NT2/D1 (cell line): Measurements from ENCODE around the gene TGFB2.
"Not testable (repeated sequence)": the region's sequence is repeated elsewhere in the genome, so short reads cannot be mapped to it uniquely, and the experiment has no call there.

Source experiments
- DNase-seq: peaks from one replicate; pipeline ENCODE4 v3.0.0-alpha.2; 2011; ENCODE audit warnings: low read depth, low spot score
- H3K27me3 ChIP-seq: 2 replicates; pipeline ENCODE4 v1.6.0; 2011; ENCODE audit warnings: mild to moderate bottlenecking; ENCODE audit not compliant: insufficient read length, insufficient read depth
- H3K36me3 ChIP-seq: 2 replicates; pipeline ENCODE4 v1.6.1; 2011; ENCODE audit warnings: mild to moderate bottlenecking, low read length, mixed read lengths; ENCODE audit not compliant: insufficient read depth, insufficient read length
- H3K4me1 ChIP-seq: 2 replicates; pipeline ENCODE4 v1.5.1; 2011; ENCODE audit not compliant: insufficient read depth, insufficient read length
- H3K4me3 ChIP-seq: 2 replicates; pipeline ENCODE4 v1.5.1; 2011; ENCODE audit warnings: low read depth; ENCODE audit not compliant: insufficient read length
- H3K9ac ChIP-seq: 2 replicates; pipeline ENCODE4 v1.6.0; 2011; ENCODE audit warnings: low read depth; ENCODE audit not compliant: insufficient read length
- H3K9me3 ChIP-seq: 2 replicates; pipeline ENCODE4 v1.5.1; 2011; ENCODE audit warnings: mild to moderate bottlenecking, low read length; ENCODE audit not compliant: insufficient read depth
- SUZ12 ChIP-seq: IDR thresholded peaks from 2 replicates; pipeline ENCODE4 v1.6.1; 2011; ENCODE audit not compliant: insufficient read length, insufficient read depth; ENCODE audit errors: extremely low read depth
- YY1 ChIP-seq: IDR thresholded peaks from 2 replicates; pipeline ENCODE4 v1.6.1; 2011; ENCODE audit not compliant: insufficient read length, insufficient read depth
- ZNF274 ChIP-seq: IDR thresholded peaks from 2 replicates; pipeline ENCODE4 v1.6.1; 2011; ENCODE audit warnings: mild to moderate bottlenecking, low read depth, low read length

The TGFB2 gene

DNA sequence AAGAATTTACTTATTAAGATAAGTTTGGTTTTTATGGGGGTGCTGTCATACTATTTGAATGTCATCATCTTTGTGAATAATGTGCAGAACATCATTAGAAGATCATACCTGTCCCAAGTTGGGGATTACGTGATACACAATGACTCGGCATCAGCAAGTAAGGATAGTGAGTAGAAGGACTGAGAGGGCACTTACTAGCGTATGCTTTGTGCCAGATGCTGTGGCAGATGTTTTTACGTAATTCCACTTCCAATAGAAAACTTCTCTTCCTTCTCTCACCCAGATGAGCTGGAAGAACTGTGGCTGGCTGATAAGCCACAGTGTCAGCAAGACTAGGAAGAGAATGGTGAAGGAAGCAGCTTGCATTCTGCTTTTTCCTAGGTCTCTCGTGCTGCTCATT is 28.1 kb upstream of the TGFB2 start:
- no peaks in the 10 kb centered on the region for H3K27me3 ChIP-seq
- H3K9me3 ChIP-seq, result no peaks in the 10 kb centered on the region
- H3K36me3 ChIP-seq, result peaks cover 13% of the 10 kb centered on the region
- H3K4me1 ChIP-seq, result no peaks in the 10 kb centered on the region
- DNase-seq, result no peak
- no peak overlapping the region for H3K4me3 ChIP-seq
- H3K9ac ChIP-seq, result no peak overlapping the region
- TF ChIP-seq ZNF274, result no peak
- TF ChIP-seq YY1, result no peak
- no peak for TF ChIP-seq SUZ12

DNA sequence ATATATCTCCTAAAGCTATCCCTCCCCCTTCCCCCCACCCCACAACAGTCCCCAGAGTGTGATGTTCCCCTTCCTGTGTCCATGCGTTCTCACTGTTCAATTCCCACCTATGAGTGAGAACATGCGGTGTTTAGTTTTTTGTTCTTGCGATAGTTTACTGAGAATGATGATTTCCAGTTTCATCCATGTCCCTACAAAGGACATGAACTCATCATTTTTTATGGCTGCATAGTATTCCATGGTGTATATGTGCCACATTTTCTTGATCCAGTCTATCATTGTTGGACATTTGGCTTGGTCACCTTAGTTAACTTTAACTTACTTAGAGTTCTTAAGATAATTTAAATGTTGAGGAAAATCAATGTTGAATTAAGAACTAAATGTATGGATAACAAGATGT is 25.0 kb upstream of the TGFB2 start:
- H3K4me3 ChIP-seq, H3K9ac ChIP-seq, H3K27me3 ChIP-seq, H3K4me1 ChIP-seq, H3K9me3 ChIP-seq, DNase-seq: not testable (repeated sequence)
- H3K36me3 ChIP-seq, result peaks cover 25% of the 10 kb centered on the region

DNA sequence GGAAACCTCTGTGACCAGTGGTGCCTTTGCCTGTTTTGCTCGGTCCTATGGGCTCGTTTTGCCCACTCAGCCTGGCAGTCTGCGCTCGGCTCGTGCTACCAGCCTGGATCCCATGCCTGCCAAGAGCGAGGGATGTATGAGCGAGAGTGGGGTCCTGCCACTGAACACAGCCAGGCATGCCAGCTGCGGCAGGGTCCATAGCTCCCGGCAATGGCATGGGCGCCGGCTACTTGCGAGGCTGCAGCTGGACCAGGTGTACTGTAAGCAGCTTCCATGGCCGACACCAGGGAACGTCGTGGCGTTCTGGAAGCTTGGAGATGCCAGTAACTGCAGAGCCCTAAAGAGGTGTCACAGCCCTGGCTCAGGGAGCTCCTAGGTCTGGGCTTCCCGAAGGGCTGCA is 22.4 kb upstream of the TGFB2 start:
- no peak overlapping the region for H3K9ac ChIP-seq
- H3K4me3 ChIP-seq, result no peak overlapping the region
- H3K27me3 ChIP-seq, result no peaks in the 10 kb centered on the region
- DNase-seq, result no peak
- H3K36me3 ChIP-seq, result peaks cover 25% of the 10 kb centered on the region
- no peak for TF ChIP-seq ZNF274
- no peak for TF ChIP-seq SUZ12
- TF ChIP-seq YY1, result no peak
- H3K4me1 ChIP-seq, result no peaks in the 10 kb centered on the region
- no peaks in the 10 kb centered on the region for H3K9me3 ChIP-seq

DNA sequence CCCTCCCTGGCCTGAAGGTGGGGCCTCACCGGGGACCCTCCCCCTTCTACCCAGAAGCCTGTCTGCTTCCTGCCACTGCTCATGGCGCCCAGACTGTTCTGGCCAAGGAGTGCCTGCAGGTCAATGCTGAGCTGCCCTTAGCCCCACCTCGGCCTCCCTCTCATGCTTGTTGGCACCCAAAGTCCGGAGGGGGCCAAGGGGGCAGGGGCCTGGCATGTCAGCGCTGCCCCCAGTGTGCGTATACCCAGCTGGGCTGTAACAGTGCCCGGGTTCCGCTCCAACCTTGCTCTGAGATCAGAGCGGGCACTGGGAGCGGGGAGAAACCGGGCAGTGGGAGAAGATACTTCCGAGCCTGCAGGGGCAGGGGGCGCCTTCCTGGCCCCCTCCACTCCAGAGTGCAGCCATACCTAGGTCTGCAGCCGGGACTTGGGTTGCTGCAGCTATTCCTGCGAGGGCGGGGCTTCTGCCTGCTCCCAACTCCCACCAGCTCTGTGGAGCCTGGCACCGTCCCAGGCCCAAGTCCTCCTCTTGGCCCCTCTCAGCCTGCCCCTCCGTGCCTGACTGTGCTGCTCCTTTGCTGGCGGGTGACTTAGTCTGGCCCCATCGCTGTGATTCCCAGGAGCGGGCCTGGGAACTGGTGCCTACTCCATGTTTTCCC is 21.4 kb upstream of the TGFB2 start:
- Histone ChIP-seq H3K9ac (no peak overlapping the region), H3K4me3 (no peak overlapping the region), H3K27me3 (no peaks in the 10 kb centered on the region), H3K36me3 (peaks cover 25% of the 10 kb centered on the region), H3K9me3 (no peaks in the 10 kb centered on the region), H3K4me1 (no peaks in the 10 kb centered on the region)
- no peak for DNase-seq
- TF ChIP-seq SUZ12 (no peak), YY1 (no peak), ZNF274 (no peak)

DNA sequence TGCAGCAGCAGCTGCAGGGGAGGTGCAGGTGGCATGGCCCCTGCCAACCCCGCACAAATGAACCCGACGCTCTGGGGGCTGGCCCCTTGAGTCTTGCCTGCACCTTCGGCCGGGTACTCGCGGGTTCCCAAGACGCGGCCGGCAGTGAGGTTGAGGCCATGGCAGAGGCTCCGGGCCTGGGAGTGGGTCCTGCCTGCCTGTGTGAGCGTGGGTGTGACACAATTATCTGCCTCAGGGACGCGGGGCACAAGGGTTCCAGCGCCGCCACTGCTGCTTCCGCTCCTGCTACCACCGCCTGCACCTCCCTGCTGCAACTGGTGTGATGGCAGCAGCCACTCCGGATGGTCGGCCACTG is 20.9 kb upstream of the TGFB2 start:
- Histone ChIP-seq H3K4me1 (no peaks in the 10 kb centered on the region), H3K27me3 (no peaks in the 10 kb centered on the region), H3K36me3 (peaks cover 25% of the 10 kb centered on the region), H3K9ac (no peak overlapping the region), H3K4me3 (no peak overlapping the region), H3K9me3 (no peaks in the 10 kb centered on the region)
- TF ChIP-seq SUZ12 (no peak), YY1 (no peak), ZNF274 (no peak)
- no peak for DNase-seq

DNA sequence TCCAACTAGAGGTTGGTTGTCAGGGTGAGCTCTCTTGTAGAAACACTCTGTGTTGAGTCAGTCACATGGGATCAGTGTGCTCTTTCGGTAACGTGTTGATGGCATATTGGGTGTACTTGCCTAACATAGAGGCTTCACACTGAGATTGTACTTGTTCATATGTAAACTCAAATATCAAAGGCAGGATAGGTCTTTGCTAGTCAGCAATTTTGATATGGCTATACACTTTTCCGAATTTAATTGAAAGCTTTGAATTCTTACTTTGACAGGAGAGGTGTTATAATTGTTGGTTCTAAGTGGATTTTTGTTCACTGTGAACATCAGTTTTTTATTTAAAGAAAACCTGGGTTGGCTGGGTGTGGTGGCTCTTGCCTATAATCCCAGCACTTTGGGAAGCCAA is 16.4 kb upstream of the TGFB2 start:
- no peak overlapping the region for H3K9ac ChIP-seq
- H3K36me3 ChIP-seq, result peaks cover 28% of the 10 kb centered on the region
- TF ChIP-seq YY1, result no peak
- TF ChIP-seq SUZ12, result no peak
- TF ChIP-seq ZNF274, result no peak
- H3K27me3 ChIP-seq, result no peaks in the 10 kb centered on the region
- no peaks in the 10 kb centered on the region for H3K4me1 ChIP-seq
- H3K4me3 ChIP-seq, result no peak overlapping the region
- DNase-seq, result no peak
- H3K9me3 ChIP-seq, result no peaks in the 10 kb centered on the region

DNA sequence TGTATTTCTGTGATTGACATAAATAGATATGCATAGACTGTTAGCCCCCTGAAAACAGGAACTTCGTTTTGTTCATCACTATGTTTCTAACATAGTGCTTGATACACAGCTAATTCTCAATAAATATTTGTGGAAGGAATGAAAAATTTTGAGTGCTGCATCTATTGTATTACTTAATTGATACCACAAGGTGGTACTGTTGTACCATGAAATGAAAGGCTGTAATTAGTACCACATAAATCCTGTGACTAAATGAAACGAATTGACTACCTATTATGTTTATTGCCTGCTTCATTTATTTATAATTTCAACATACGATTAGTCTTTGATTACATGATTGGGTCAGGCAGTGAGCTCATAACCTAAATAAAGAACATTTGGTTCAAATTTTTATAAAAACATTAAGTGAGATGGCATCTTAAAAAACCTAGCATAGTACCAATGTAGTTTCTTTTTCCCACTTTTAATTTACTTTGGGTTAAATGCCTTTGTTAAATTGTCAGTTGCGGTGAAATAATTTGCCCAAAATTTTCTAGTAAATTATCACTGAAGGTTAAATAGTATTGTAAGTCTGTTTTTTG is 15.0 kb upstream of the TGFB2 start:
- TF ChIP-seq SUZ12 (no peak), ZNF274 (no peak)
- Histone ChIP-seq H3K4me3 (no peak overlapping the region), H3K9ac (no peak overlapping the region), H3K4me1 (no peaks in the 10 kb centered on the region), H3K36me3 (peaks cover 22% of the 10 kb centered on the region), H3K27me3 (no peaks in the 10 kb centered on the region), H3K9me3 (no peaks in the 10 kb centered on the region)
- DNase-seq, result no peak
